K562 (cell line): Measurements from ENCODE around the gene TMEM131. TPM values are rescaled to one million over a fixed set of nuclear protein-coding genes. Genes with fewer than 3 reads are reported as not detected.
A peak's percentile ranks its signal among the peaks of the same experiment; 100 is the strongest.

Experiments
- ATAC-seq: fragments of 200-7000 bp; cut with Tn5 transposase; 3 replicates; pipeline ENCODE4 v1.9.1; 2020; ENCODE audit warnings: moderate library complexity
- BruUV-seq: library from RNA; stranded (reverse); fragments of 400-500 nt; replicated peaks from 2 replicates; lab custom pipeline; 2021; lab: Mats Ljungman, UMichigan
- CTCF ChIA-PET: fragments of 300-600 bp; formaldehyde crosslinking; extraction: SDS; loops from one replicate; lab custom pipeline; 2021; ENCODE audit warnings: low intra/inter-chr PET ratio; lab: Yijun Ruan, JAX
- POLR2A ChIA-PET: fragments of 300-600, 350-650 bp; sonication (Branson Sonifier 250); formaldehyde crosslinking; extraction: SDS; loops from one replicate; lab custom pipeline; 2021; ENCODE audit warnings: antibody characterized with exemption, inconsistent platforms; lab: Yijun Ruan, JAX
- DNase-seq, 4 experiments: peaks; one replicate each; pipeline versions ENCODE4 v3.0.0 to v3.0.0-alpha.2; 2011 to 2018; ENCODE audit warnings: low spot score in 3 of 4, mixed read lengths in 3 of 4; ENCODE audit errors: extremely low read depth in 1 of 4
- FAIRE-seq: peaks from 2 replicates; lab custom pipeline; 2011; peaks lifted over from hg19 to GRCh38; lab: Jason Lieb, UNC
- H2AFZ ChIP-seq: 2 replicates; pipeline ENCODE4 v1.6.0; 2011; ENCODE audit warnings: low read depth, low read length, control low read depth, inconsistent platforms
- H3K27ac ChIP-seq: fragments of 200-600 bp; 3 replicates; pipeline ENCODE4 v1.8.0; 2011; ENCODE audit warnings: low read depth, mild to moderate bottlenecking, control low read depth, inconsistent platforms, low read length, moderate library complexity, mixed read lengths; ENCODE audit errors: extremely low read depth
- H3K27me3 ChIP-seq, 2 experiments: fragments of 300-600 bp in 1 of 2; 2 replicates in 1 of 2; 3 replicates in 1 of 2; pipeline versions ENCODE4 v1.6.0 to v1.8.0; 2011; ENCODE audit warnings: inconsistent platforms in 2 of 2, low read length in 2 of 2, mild to moderate bottlenecking in 1 of 2, mixed read lengths in 1 of 2, moderate library complexity in 1 of 2; ENCODE audit not compliant: control insufficient read depth in 2 of 2, insufficient read depth in 2 of 2
- H3K36me3 ChIP-seq: fragments of 300-600 bp; 3 replicates; pipeline ENCODE4 v1.8.0; 2011; ENCODE audit warnings: mild to moderate bottlenecking, low read length, inconsistent platforms; ENCODE audit not compliant: control insufficient read depth, insufficient read depth
- H3K4me1 ChIP-seq, 2 experiments: fragments of 200-600 bp in 1 of 2; replicated peaks in 1 of 2; 2 replicates in 1 of 2; 3 replicates in 1 of 2; pipeline versions ENCODE4 v1.5.1 to v1.8.0; 2011; ENCODE audit warnings: inconsistent platforms in 2 of 2, low read length in 2 of 2, mild to moderate bottlenecking in 1 of 2, mixed read lengths in 1 of 2, moderate library complexity in 1 of 2; ENCODE audit not compliant: control insufficient read depth in 2 of 2, insufficient read depth in 2 of 2
- H3K4me2 ChIP-seq: 2 replicates; pipeline ENCODE4 v1.6.1; 2011; ENCODE audit warnings: low read length, control low read depth, inconsistent platforms, mixed read lengths; ENCODE audit not compliant: insufficient read depth
- H3K4me3 ChIP-seq: fragments of 200-600 bp; sonication (generic), shearing (Covaris generic); 2 replicates; pipeline ENCODE4 v1.5.1; 2016; ENCODE audit warnings: control low read depth, inconsistent platforms
- H3K79me2 ChIP-seq: fragments of 200-600 bp; 3 replicates; pipeline ENCODE4 v1.8.0; 2011; ENCODE audit warnings: low read length, inconsistent platforms; ENCODE audit not compliant: control insufficient read depth, insufficient read depth
- H3K9ac ChIP-seq, 2 experiments: 2 replicates each; pipeline versions ENCODE4 v1.6.0 to v1.6.1; 2011; ENCODE audit warnings: low read depth in 2 of 2, low read length in 2 of 2, control low read depth in 1 of 2, inconsistent platforms in 1 of 2, mild to moderate bottlenecking in 1 of 2, mixed read lengths in 1 of 2; ENCODE audit not compliant: insufficient read depth in 1 of 2
- H3K9me1 ChIP-seq: one replicate; pipeline ENCODE4 v1.6.0; 2011; ENCODE audit warnings: inconsistent platforms, mild to moderate bottlenecking, low read length, moderate library complexity; ENCODE audit not compliant: control insufficient read depth, insufficient read depth
- H3K9me3 ChIP-seq: replicated peaks from 2 replicates; pipeline ENCODE4 v1.5.1; 2011; ENCODE audit warnings: low read depth, low read length, inconsistent platforms; ENCODE audit not compliant: control insufficient read depth, insufficient read depth
- H4K20me1 ChIP-seq: replicated peaks from 2 replicates; pipeline ENCODE4 v1.6.1; 2011; ENCODE audit warnings: low read length, inconsistent platforms, mixed read lengths; ENCODE audit not compliant: control insufficient read depth, insufficient read depth
- COPS2 ChIP-seq: fragments of 450-650 bp; conservative IDR thresholded peaks from 2 replicates; pipeline ENCODE4 v1.6.1; 2016; ENCODE audit warnings: mild to moderate bottlenecking, moderate library complexity
- CREB5 ChIP-seq: fragments of 250-450 bp; sonication (Bioruptor Pico); IDR thresholded peaks from 2 replicates; pipeline ENCODE4 v1.5.0; 2020; ENCODE audit warnings: mild to moderate bottlenecking
- GATA2 ChIP-seq: sonication (generic); formaldehyde crosslinking; IDR thresholded peaks from 2 replicates; pipeline ENCODE4 v1.4.0; 2020; ENCODE audit warnings: mild to moderate bottlenecking, missing genetic modification reagents
- NBN ChIP-seq: fragments of 450-650 bp; IDR thresholded peaks from 2 replicates; pipeline ENCODE4 v1.6.1; 2016; ENCODE audit warnings: low read depth, mild to moderate bottlenecking
- PRMT5 ChIP-seq: sonication (generic); formaldehyde crosslinking; IDR thresholded peaks from 2 replicates; pipeline ENCODE4 v1.5.0; 2020; ENCODE audit warnings: missing genetic modification reagents
- RHOXF2B ChIP-seq: fragments of 250-450 bp; sonication (Bioruptor Pico); conservative IDR thresholded peaks from 2 replicates; pipeline ENCODE4 v1.5.1; 2021
- SRSF7 ChIP-seq: fragments of 200-400 bp; formaldehyde crosslinking; optimal IDR thresholded peaks from 2 replicates; pipeline ENCODE3; 2017; ENCODE audit warnings: mild to moderate bottlenecking, low read depth, low read length
- ZNF224 ChIP-seq: sonication (generic); formaldehyde crosslinking; IDR thresholded peaks from 2 replicates; pipeline ENCODE4 v1.8.0; 2022; ENCODE audit warnings: mild to moderate bottlenecking, missing genetic modification reagents
- ZNF592 ChIP-seq: fragments of 450-650 bp; IDR thresholded peaks from 2 replicates; pipeline ENCODE4 v1.6.1; 2017; ENCODE audit warnings: antibody characterized with exemption, mild to moderate bottlenecking
- ZNF740 ChIP-seq, 3 experiments: fragments of 200-800 bp in 1 of 3; sonication (Bioruptor generic) in 1 of 3; sonication (generic) in 1 of 3; formaldehyde crosslinking in 1 of 3; IDR thresholded peaks; 2 replicates each; pipeline versions ENCODE4 v1.6.1 to v1.8.0; 2016 to 2022; ENCODE audit warnings: mild to moderate bottlenecking in 2 of 3, missing compliant biosample characterization in 2 of 3, missing genetic modification characterization in 2 of 3, missing genetic modification reagents in 1 of 3
- in situ Hi-C: fragments of 300-500 bp; cut with MboI; formaldehyde crosslinking; loops from 4 replicates; pipeline ENCODE4 v1.15.0; 2018; ENCODE audit warnings: inconsistent platforms, mixed read lengths
- intact Hi-C: fragments of 100-400 bp; cut with micrococcal nuclease; formaldehyde crosslinking; loops from 2 replicates; pipeline ENCODE4 v1.14.2; 2022
- polyA plus RNA-seq, 8 experiments: library from polyadenylated mRNA; depleted of rRNA in 4 of 8; stranded (reverse) in 5 of 8; unstranded in 3 of 8; fragments of >200 nt; fragmentation: Nextera tagmentation in 2 of 8; fragmentation: Illumina TruSeq in 1 of 8; extraction: Ambion mirVana in 2 of 8; extraction: Trizol in 1 of 8; gene quantifications; 2 replicates each; pipeline versions ENCODE4 v1.2.1 to v1.2.3, GENCODE V29; 2011 to 2014; ENCODE audit warnings: inconsistent platforms in 1 of 8, missing spikeins in 1 of 8
- total RNA-seq, 7 experiments: library from RNA; depleted of rRNA in 6 of 7; stranded (reverse); fragments of >200 nt in 6 of 7; fragmentation: Illumina TruSeq in 2 of 7; extraction: Trizol in 2 of 7; gene quantifications; 2 replicates each; pipeline versions ENCODE4 v1.2.1 to v1.2.3, GENCODE V29; 2011 to 2021; ENCODE audit warnings: low replicate concordance in 1 of 7
- TF ChIP-seq, protein P1 (sequence below): sonication (generic); formaldehyde crosslinking; IDR thresholded peaks from 2 replicates; pipeline ENCODE4 v1.8.0; 2022; ENCODE audit warnings: missing genetic modification reagents, mild to moderate bottlenecking, moderate library complexity, borderline replicate concordance
- TF ChIP-seq, protein P2 (sequence below): fragments of 450-650 bp; IDR thresholded peaks from 2 replicates; pipeline ENCODE4 v1.6.1; 2018; ENCODE audit warnings: mild to moderate bottlenecking, low read depth; ENCODE audit not compliant: partially characterized antibody

The TMEM131 gene
- total and polyA plus RNA-seq, 9 of the 15 experiments (the other 6 are each of a cell fraction or from before 2014, with no cell fraction given) = 2.5 to 21.1 (median 12.4) TPM

- TF ChIP-seq COPS2 (no peak), NBN (no peak)
- TF ChIP-seq, protein P1, sequence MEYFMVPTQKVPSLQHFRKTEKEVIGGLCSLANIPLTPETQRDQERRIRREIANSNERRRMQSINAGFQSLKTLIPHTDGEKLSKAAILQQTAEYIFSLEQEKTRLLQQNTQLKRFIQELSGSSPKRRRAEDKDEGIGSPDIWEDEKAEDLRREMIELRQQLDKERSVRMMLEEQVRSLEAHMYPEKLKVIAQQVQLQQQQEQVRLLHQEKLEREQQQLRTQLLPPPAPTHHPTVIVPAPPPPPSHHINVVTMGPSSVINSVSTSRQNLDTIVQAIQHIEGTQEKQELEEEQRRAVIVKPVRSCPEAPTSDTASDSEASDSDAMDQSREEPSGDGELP (CRISPR knock-in tag) = no peak
- TF ChIP-seq, all 486 proteins: peak for 0
Measured at GRCh38 chr2:97889156-97889555, 106.6 kb downstream of the TMEM131 start (continued).

- in situ Hi-C loops = no loop called here
- H3K9ac ChIP-seq = no peak overlapping the region
- no peaks in the 10 kb centered on the region for H3K27me3 ChIP-seq
- H3K79me2 ChIP-seq = no peaks in the 10 kb centered on the region
- no peaks in the 10 kb centered on the region for H3K4me1 ChIP-seq
- no peak overlapping the region for H3K4me3 ChIP-seq
- no peaks in the 10 kb centered on the region for H4K20me1 ChIP-seq
- H3K9me3 ChIP-seq = peaks cover 9% of the 10 kb centered on the region; the same call in 1 of the 2 replicates
- no peak overlapping the region for H3K4me2 ChIP-seq
- no peak for ATAC-seq
- DNase-seq = no peak
- BruUV-seq = no TSS peak
- POLR2A ChIA-PET = no interaction called here
- no peak for FAIRE-seq
- intact Hi-C loops = no loop called here
- H3K9me1 ChIP-seq = no peaks in the 10 kb centered on the region
- H2AFZ ChIP-seq = no peak overlapping the region
- CTCF ChIA-PET = no interaction called here
- H3K36me3 ChIP-seq = peaks cover 24% of the 10 kb centered on the region; the same call in 2 of the 3 replicates
- H3K27ac ChIP-seq = no peak overlapping the region
- no peak for TF ChIP-seq ZNF224 (CRISPR knock-in tag)
- TF ChIP-seq RHOXF2B (CRISPR knock-in tag) = no peak
- TF ChIP-seq ZNF740 (CRISPR knock-in tag; IDR thresholded peaks at IDR 0.05) = no peak
- no peak for TF ChIP-seq ZNF740 (tag; IDR thresholded peaks at IDR 0.05)
- no peak for TF ChIP-seq GATA2 (CRISPR knock-in tag)
- no peak for TF ChIP-seq PRMT5 (CRISPR knock-in tag)
- TF ChIP-seq SRSF7 = no peak
- TF ChIP-seq CREB5 = no peak
- TF ChIP-seq, protein P2, sequence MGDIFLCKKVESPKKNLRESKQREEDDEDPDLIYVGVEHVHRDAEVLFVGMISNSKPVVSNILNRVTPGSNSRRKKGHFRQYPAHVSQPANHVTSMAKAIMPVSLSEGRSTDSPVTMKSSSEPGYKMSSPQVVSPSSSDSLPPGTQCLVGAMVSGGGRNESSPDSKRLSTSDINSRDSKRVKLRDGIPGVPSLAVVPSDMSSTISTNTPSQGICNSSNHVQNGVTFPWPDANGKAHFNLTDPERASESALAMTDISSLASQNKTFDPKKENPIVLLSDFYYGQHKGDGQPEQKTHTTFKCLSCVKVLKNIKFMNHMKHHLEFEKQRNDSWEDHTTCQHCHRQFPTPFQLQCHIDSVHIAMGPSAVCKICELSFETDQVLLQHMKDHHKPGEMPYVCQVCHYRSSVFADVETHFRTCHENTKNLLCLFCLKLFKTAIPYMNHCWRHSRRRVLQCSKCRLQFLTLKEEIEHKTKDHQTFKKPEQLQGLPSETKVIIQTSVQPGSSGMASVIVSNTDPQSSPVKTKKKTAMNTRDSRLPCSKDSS = peak; percentile 88
- TF ChIP-seq ZNF592 = no peak
Measured at GRCh38 chr2:97885841-97886240, 109.9 kb downstream of the TMEM131 start.
